BLaER1 treated with 17β-estradiol and CSF1 and Interleukin-3, amounts not matched to agents 10 nM and 100 nM (cell line): ENCODE results near the gene EMC8.

Experiments used
- H3K27ac ChIP-seq, 11 experiments: shearing (Covaris generic); formaldehyde crosslinking; 2 replicates each; pipeline ENCODE4 v1.8.1; 2022
- H3K27me3 ChIP-seq, 11 experiments: shearing (Covaris generic); formaldehyde crosslinking; 2 replicates each; pipeline ENCODE4 v1.8.1; 2022
- H3K36me3 ChIP-seq, 11 experiments: shearing (Covaris generic); formaldehyde crosslinking; 2 replicates each; pipeline ENCODE4 v1.8.1; 2022
- H3K4me1 ChIP-seq, 10 experiments: shearing (Covaris generic); formaldehyde crosslinking; 2 replicates each; pipeline ENCODE4 v1.8.1; 2022
- H3K4me2 ChIP-seq, 11 experiments: shearing (Covaris generic); formaldehyde crosslinking; 2 replicates each; pipeline ENCODE4 v1.8.1; 2022
- H3K4me3 ChIP-seq, 10 experiments: shearing (Covaris generic); formaldehyde crosslinking; 2 replicates each; pipeline ENCODE4 v1.8.1; 2022
- H3K9ac ChIP-seq, 11 experiments: shearing (Covaris generic); formaldehyde crosslinking; 2 replicates each; pipeline ENCODE4 v1.8.1; 2022
- H3K9me3 ChIP-seq, 11 experiments: shearing (Covaris generic); formaldehyde crosslinking; replicated peaks in 1 of 11; 2 replicates each; pipeline ENCODE4 v1.8.1; 2022
- H4K20me1 ChIP-seq, 11 experiments: shearing (Covaris generic); formaldehyde crosslinking; 2 replicates each; pipeline ENCODE4 v1.8.1; 2022
- Cebpa-rat ChIP-seq, 11 experiments: shearing (Covaris generic); IDR thresholded peaks; 2 replicates each; pipeline ENCODE4 v1.8.1; 2022

EMC8 gene

DNA sequence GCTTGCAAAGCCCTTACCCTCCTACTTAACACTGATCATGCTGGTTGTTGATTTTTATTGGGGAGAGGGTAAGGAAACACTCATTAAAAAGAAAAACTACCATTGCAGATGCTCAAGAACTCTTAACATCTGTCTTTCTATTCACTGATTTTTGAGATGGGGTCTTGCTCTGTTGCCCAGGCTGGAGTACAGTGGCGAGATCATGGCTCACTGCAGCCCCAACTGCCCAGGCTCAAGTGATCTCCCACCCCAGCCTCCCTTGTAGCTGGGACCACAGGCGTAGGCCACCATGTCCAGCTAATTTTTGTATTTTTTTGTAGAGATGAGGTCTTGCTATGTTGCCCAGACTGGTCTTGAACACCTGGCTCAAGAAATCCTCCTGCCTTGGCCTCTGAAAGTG lies 14.5 kb downstream of the EMC8 start:
- no peak overlapping the region for H3K4me3 ChIP-seq
- H3K27me3 ChIP-seq: no peaks in the 10 kb centered on the region
- peaks cover 0 to 13% (median 0%) of the 10 kb centered on the region in 10 experiments; a peak in 8 of 20 replicates for H3K4me1 ChIP-seq
- peaks cover 85 to 100% (median 94%) of the 10 kb centered on the region in 11 experiments for H3K36me3 ChIP-seq
- TF ChIP-seq Cebpa-rat (IDR thresholded peaks at IDR 0.05): no peak
- no peak overlapping the region for H3K27ac ChIP-seq
- no peaks in the 10 kb centered on the region for H3K9me3 ChIP-seq
- H3K9ac ChIP-seq: no peak overlapping the region
- no peak overlapping the region for H3K4me2 ChIP-seq
- H4K20me1 ChIP-seq: peaks cover 55 to 100% (median 98%) of the 10 kb centered on the region in 11 experiments

DNA sequence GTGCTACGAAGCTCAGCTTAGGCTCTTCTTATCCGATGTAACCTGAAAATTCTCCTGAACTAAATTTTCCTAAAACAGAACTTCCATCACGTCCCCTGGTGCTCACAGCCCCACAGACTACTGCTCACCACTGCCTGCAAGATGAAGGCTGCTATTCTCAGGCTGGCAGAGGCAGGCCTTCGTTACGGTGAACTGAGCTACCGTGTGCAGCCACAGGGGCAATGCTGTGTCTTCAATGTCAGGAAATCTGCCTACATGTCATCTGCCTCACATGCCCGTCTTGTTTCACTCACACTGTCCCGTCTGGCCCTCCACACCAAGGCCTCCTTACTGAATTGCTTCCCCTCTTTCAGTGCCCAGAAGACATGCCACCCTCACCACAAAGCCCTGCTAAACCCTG lies 15.9 kb downstream of the EMC8 start:
- no peaks in the 10 kb centered on the region for H3K9me3 ChIP-seq
- TF ChIP-seq Cebpa-rat (IDR thresholded peaks at IDR 0.05): no peak
- no peak overlapping the region for H3K4me2 ChIP-seq
- peaks cover 53 to 97% (median 89%) of the 10 kb centered on the region in 11 experiments; a peak in 21 of 22 replicates for H4K20me1 ChIP-seq
- H3K4me1 ChIP-seq: no peaks in the 10 kb centered on the region
- H3K4me3 ChIP-seq: no peak overlapping the region
- H3K9ac ChIP-seq: peak overlapping the region in 1 of 11 experiments; percentile 10; a peak in 1 of 22 replicates
- no peaks in the 10 kb centered on the region for H3K27me3 ChIP-seq
- H3K27ac ChIP-seq: no peak overlapping the region
- H3K36me3 ChIP-seq: peaks cover 91 to 100% (median 94%) of the 10 kb centered on the region in 11 experiments

DNA sequence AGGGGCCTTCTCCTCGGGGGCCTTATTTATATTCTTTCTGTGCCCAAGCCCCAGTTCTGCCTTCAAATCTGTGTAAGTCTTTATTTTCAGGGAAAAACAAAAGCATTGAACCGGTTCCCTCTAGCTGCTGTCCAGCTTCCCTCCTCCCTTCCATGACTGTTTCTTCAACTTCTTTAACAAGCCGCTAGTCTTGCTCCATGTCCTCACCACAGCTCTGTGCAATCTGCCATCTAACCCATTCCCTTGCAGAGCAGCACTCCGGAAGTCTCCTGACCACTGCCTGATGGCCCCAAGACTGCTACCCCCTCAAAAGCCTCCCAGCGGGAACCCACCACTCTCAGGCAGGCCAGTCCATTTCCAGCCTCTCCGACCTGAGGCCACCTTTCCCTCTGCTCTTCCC lies 16.9 kb downstream of the EMC8 start:
- Histone ChIP-seq H3K27ac (no peak overlapping the region), H4K20me1 (peaks cover 46 to 95% (median 79%) of the 10 kb centered on the region in 11 experiments; a peak in 21 of 22 replicates), H3K4me1 (no peaks in the 10 kb centered on the region), H3K27me3 (no peaks in the 10 kb centered on the region), H3K4me2 (no peak overlapping the region), H3K36me3 (peaks cover 91 to 100% (median 94%) of the 10 kb centered on the region in 11 experiments), H3K9me3 (no peaks in the 10 kb centered on the region), H3K4me3 (no peak overlapping the region), H3K9ac (0 out of 22 replicates have a peak overlapping the region, but pooled peaks of 1 of the 11 experiments have one; percentile 9)
- TF ChIP-seq Cebpa-rat (IDR thresholded peaks at IDR 0.05): no peak

DNA sequence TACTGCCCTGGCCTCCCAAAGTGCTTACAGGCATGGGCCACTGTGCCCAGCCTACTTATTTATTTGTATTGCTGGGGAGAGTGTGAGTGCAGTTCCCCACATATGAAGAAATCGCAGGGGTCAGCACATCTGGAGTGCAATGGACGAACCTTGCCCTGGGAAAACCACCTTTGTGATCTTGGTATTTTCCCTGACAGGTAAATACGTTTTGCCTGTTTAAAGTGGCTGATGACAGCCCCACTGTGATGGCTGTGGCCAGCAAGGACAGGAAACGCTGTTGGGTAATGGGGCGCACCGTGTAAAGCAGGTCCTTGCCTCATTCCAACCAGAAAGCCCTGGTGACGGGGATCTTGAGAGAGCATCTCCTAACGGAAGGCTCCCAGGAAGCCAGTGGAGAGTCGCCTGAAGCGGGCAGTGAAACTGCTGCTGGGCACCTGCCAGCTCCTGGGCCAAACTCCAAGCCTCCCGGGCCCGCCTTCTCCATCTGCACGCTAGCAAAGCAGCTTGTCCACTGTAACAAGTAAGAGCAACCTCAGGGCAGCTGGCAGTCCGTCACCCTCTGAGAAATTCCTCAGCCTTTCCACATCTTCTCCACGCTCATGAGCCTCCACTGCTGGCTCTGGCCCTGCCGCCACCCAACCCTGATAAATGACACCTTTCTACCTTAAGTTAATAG lies 17.5 kb downstream of the EMC8 start:
- Histone ChIP-seq H3K36me3 (peaks cover 90 to 100% (median 94%) of the 10 kb centered on the region in 11 experiments), H3K4me2 (no peak overlapping the region), H4K20me1 (peaks cover 39 to 90% (median 73%) of the 10 kb centered on the region in 11 experiments; a peak in 21 of 22 replicates), H3K9me3 (no peaks in the 10 kb centered on the region), H3K4me1 (no peaks in the 10 kb centered on the region), H3K27me3 (no peaks in the 10 kb centered on the region), H3K4me3 (no peak overlapping the region), H3K9ac (peak overlapping the region in 1 of 11 experiments; percentile 9; a peak in 1 of 22 replicates), H3K27ac (no peak overlapping the region)
- no peak for TF ChIP-seq Cebpa-rat (IDR thresholded peaks at IDR 0.05)

DNA sequence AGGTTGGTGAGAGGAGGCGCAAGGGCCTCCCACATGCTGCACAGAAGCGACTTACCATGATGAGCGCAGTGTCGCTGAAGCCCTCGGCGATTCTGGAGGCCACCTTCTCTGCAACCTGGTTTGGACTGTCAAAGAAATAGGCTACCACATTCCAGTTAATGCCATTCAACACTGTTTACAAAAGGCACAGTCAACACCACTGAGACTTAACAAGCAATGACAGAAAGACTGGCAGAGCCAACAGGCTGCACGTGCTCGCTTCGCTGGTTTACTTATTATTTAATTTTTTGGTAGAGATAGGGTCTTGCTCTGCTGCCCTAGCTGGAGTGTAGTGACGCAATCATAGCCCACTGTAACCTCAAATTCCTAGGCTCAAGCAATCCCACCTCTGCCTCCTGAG lies 18.2 kb downstream of the EMC8 start:
- Histone ChIP-seq H3K4me1 (no peaks in the 10 kb centered on the region), H3K9me3 (no peaks in the 10 kb centered on the region), H3K27me3 (no peaks in the 10 kb centered on the region), H3K36me3 (peaks cover 90 to 100% (median 94%) of the 10 kb centered on the region in 11 experiments), H3K27ac (no peak overlapping the region), H3K4me3 (no peak overlapping the region), H3K9ac (no peak overlapping the region), H3K4me2 (no peak overlapping the region), H4K20me1 (peaks cover 34 to 83% (median 67%) of the 10 kb centered on the region in 11 experiments; a peak in 21 of 22 replicates)
- 0 out of 22 replicates have a peak, but pooled peaks of 1 of the 11 experiments have one; percentile 11 for TF ChIP-seq Cebpa-rat (IDR thresholded peaks at IDR 0.05)

DNA sequence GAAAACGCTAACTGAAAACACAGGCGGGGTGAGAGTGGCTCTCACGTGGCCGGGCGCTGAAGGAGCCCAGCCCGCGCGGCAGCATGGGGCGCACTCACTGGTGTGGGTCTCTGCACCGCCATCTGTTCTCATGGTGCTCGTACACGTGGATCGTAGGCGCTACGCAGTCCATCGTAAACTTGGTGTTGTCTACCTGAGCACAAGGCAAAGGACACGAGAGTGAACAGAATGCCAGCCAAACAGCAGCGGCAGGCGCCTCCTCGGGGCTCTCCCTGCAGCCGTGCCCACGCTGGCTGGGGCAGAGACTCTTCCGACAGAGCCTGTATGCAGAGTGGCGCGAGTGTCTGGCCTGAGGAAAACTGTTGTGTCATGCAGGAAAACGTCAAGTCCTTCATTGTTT lies 19.1 kb downstream of the EMC8 start:
- Histone ChIP-seq H3K9ac (no peak overlapping the region), H3K27me3 (no peaks in the 10 kb centered on the region), H4K20me1 (peaks cover 33 to 75% (median 58%) of the 10 kb centered on the region in 11 experiments; a peak in 21 of 22 replicates), H3K27ac (no peak overlapping the region), H3K36me3 (peaks cover 84 to 100% (median 94%) of the 10 kb centered on the region in 11 experiments), H3K4me3 (no peak overlapping the region), H3K4me1 (no peaks in the 10 kb centered on the region), H3K4me2 (no peak overlapping the region), H3K9me3 (no peaks in the 10 kb centered on the region)
- no peak for TF ChIP-seq Cebpa-rat (IDR thresholded peaks at IDR 0.05)

DNA sequence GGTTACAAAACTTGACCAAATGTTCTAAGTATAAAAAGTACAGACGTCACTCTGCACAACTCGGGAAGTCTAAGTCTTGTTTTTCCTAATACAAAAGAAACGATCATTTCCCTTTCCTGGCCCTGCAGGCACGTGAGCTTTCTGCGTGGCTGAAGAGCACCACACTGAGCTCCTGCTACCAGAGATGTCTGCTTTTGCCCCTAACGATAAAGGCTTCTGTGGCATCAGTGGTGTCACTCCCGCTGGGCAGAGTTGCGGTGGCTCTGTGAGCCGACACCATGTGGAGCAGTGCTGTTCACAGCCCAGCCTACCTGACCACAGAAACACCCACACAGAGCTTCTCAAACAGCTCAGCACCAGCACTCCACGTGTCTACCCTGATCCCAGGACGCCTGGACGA lies 20.5 kb downstream of the EMC8 start:
- no peak overlapping the region for H3K4me2 ChIP-seq

DNA sequence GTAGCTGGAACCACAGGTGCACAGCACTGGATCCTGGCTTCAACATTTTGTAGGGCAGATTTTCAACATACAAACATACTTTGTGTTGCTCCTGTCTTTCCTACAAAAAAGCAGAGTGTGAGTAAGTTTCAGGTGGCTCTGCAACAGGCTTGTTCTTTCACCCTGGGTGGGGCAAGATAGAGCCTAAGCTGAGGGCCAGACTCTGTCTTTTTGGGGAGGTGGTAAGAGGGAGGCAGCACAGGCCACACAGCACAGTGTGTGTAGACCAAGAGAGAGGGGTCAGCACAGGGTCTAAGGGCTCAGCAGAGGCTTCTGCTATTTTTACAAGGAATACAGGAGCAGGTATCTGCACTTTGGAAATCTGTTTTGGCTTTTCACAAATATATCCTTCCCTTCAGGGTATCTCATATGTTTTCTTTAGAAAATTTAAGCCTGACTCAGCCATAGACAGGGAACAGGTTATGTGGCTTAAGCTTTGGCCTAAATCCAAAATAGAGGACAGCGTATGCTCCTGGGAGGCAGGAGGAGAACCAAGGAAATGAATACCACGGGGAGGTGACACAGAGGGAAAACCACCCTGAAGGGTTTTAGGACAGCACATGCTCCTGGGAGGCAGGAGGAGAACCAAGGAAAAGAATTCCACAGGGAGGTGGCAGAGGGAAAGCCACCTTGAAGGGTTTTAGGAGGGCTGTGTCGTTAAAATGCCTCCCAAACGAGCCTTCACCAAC lies 21.6 kb downstream of the EMC8 start:
- no peaks in the 10 kb centered on the region for H3K27me3 ChIP-seq
- no peak overlapping the region; a peak in 1 of 22 replicates for H3K9ac ChIP-seq
- H3K4me3 ChIP-seq: no peak overlapping the region
- H3K9me3 ChIP-seq: no peaks in the 10 kb centered on the region
- H3K36me3 ChIP-seq: peaks cover 64 to 90% (median 80%) of the 10 kb centered on the region in 11 experiments
- no peak overlapping the region for H3K4me2 ChIP-seq
- no peak for TF ChIP-seq Cebpa-rat (IDR thresholded peaks at IDR 0.05)
- no peaks in the 10 kb centered on the region for H3K4me1 ChIP-seq
- H4K20me1 ChIP-seq: peaks cover 18 to 53% (median 37%) of the 10 kb centered on the region in 11 experiments; a peak in 21 of 22 replicates
- H3K27ac ChIP-seq: no peak overlapping the region

More for the DNA sequence above, 20.5 kb downstream of the EMC8 start:
- H4K20me1 ChIP-seq: peaks cover 27 to 64% (median 48%) of the 10 kb centered on the region in 11 experiments; a peak in 21 of 22 replicates
- no peak overlapping the region for H3K4me3 ChIP-seq
- no peaks in the 10 kb centered on the region for H3K4me1 ChIP-seq
- no peak overlapping the region for H3K27ac ChIP-seq
- no peak for TF ChIP-seq Cebpa-rat (IDR thresholded peaks at IDR 0.05)
- no peaks in the 10 kb centered on the region for H3K9me3 ChIP-seq
- H3K27me3 ChIP-seq: no peaks in the 10 kb centered on the region
- H3K36me3 ChIP-seq: peaks cover 74 to 100% (median 91%) of the 10 kb centered on the region in 11 experiments
- H3K9ac ChIP-seq: no peak overlapping the region

DNA sequence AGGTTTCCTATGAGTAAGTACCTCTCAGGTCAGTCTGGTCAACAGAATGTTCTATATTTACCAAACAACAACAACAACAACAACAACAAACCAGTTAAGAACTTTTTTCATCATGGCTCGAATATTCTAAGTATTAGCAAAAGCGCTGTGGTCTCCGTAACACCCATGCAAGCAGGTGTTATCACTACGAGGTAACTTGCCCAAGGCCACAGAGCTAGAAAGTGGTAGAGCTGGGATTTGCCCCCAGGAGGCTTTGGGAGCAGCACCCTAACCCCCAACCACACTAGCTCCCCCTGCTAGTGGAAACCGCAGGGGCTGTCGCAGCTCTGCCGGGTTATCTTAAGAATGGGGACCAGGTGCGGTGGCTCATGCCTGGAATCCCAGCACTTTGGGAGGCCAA lies 24.5 kb downstream of the EMC8 start:
- Histone ChIP-seq H3K27ac (no peak overlapping the region), H3K4me2 (no peak overlapping the region), H3K9me3 (no peaks in the 10 kb centered on the region), H3K4me3 (no peak overlapping the region), H3K27me3 (no peaks in the 10 kb centered on the region), H4K20me1 (peaks cover 0 to 24% (median 7%) of the 10 kb centered on the region in 11 experiments; a peak in 10 of 22 replicates), H3K4me1 (no peaks in the 10 kb centered on the region), H3K9ac (no peak overlapping the region), H3K36me3 (peaks cover 38 to 77% (median 60%) of the 10 kb centered on the region in 11 experiments)
- no peak for TF ChIP-seq Cebpa-rat (IDR thresholded peaks at IDR 0.05)
